HEK293 (cell line): Measurements from ENCODE around the gene PLA2G4A.

Source experiments
- CTCF ChIA-PET: fragments of 350-600 bp; formaldehyde crosslinking; extraction: SDS; loops from one replicate; lab custom pipeline; 2021; ENCODE audit warnings: antibody characterized with exemption; lab: Yijun Ruan, JAX
- POLR2A ChIA-PET: fragments of 300-600 bp; formaldehyde crosslinking; extraction: SDS; loops from one replicate; lab custom pipeline; 2020; ENCODE audit warnings: antibody characterized with exemption, inconsistent platforms; lab: Yijun Ruan, JAX
- H3K27ac ChIP-seq: fragments of 200-500 bp; sonication (Bioruptor generic); 2 replicates; pipeline ENCODE4 v1.5.1; 2014; ENCODE audit warnings: low read depth, low read length, control low read depth, inconsistent platforms; ENCODE audit errors: extremely low read depth
- H3K36me3 ChIP-seq, 2 experiments: fragments of 200-500 bp in 1 of 2; sonication (Bioruptor generic) in 1 of 2; 1 replicate in 1 of 2; 2 replicates in 1 of 2; pipeline ENCODE4 v1.5.1; 2014 to 2017; ENCODE audit warnings: inconsistent platforms in 2 of 2, low read length in 2 of 2; ENCODE audit not compliant: control insufficient read depth in 2 of 2, insufficient read depth in 1 of 2
- H3K4me1 ChIP-seq: fragments of 200-500 bp; sonication (Bioruptor generic); 2 replicates; pipeline ENCODE4 v1.5.1; 2014; ENCODE audit warnings: mild to moderate bottlenecking, low read length, inconsistent platforms; ENCODE audit not compliant: control insufficient read depth, insufficient read depth
- H3K4me3 ChIP-seq: 2 replicates; pipeline ENCODE4 v1.5.1; 2011; ENCODE audit warnings: low read depth, mild to moderate bottlenecking, control low read depth, low read length, moderate library complexity
- H3K9me3 ChIP-seq: fragments of 200-500 bp; sonication (Bioruptor generic); 2 replicates; pipeline ENCODE4 v1.5.1; 2014; ENCODE audit warnings: low read depth, low read length, inconsistent platforms; ENCODE audit not compliant: control insufficient read depth, insufficient read depth
- FEZF1 ChIP-seq: fragments of 450-650 bp; formaldehyde crosslinking; IDR thresholded peaks from 2 replicates; pipeline ENCODE4 v1.5.1; 2016; ENCODE audit warnings: missing biosample characterization, missing genetic modification characterization
- GLIS2 ChIP-seq: fragments of 450-650 bp; formaldehyde crosslinking; IDR thresholded peaks from 2 replicates; pipeline ENCODE4 v1.5.1; 2016; ENCODE audit warnings: missing biosample characterization, missing genetic modification characterization
- INSM2 ChIP-seq: fragments of 450-650 bp; formaldehyde crosslinking; IDR thresholded peaks from 2 replicates; pipeline ENCODE4 v1.5.1; 2016; ENCODE audit warnings: missing biosample characterization, missing genetic modification characterization
- KLF10 ChIP-seq: fragments of 450-650 bp; IDR thresholded peaks from 2 replicates; pipeline ENCODE4 v1.5.1; 2018; ENCODE audit warnings: missing biosample characterization, mild to moderate bottlenecking, missing genetic modification characterization
- RBAK ChIP-seq: fragments of 450-650 bp; formaldehyde crosslinking; IDR thresholded peaks from 2 replicates; pipeline ENCODE4 v1.5.1; 2016; ENCODE audit warnings: missing biosample characterization, missing genetic modification characterization
- SCRT2 ChIP-seq: fragments of 450-650 bp; formaldehyde crosslinking; IDR thresholded peaks from 2 replicates; pipeline ENCODE4 v1.5.1; 2016; ENCODE audit warnings: missing biosample characterization, missing genetic modification characterization
- SP3 ChIP-seq: fragments of 450-650 bp; formaldehyde crosslinking; IDR thresholded peaks from 2 replicates; pipeline ENCODE4 v1.5.1; 2016; ENCODE audit warnings: missing biosample characterization, missing genetic modification characterization
- SP7 ChIP-seq: fragments of 450-650 bp; formaldehyde crosslinking; IDR thresholded peaks from 2 replicates; pipeline ENCODE4 v1.5.1; 2016; ENCODE audit warnings: missing biosample characterization, missing genetic modification characterization
- TRIM28 ChIP-seq: IDR thresholded peaks from 2 replicates; pipeline ENCODE4 v1.6.1; 2011; ENCODE audit warnings: low read length, control low read depth, borderline replicate concordance
- ZNF10 ChIP-seq: fragments of 450-650 bp; formaldehyde crosslinking; IDR thresholded peaks from 2 replicates; pipeline ENCODE4 v1.5.1; 2017; ENCODE audit warnings: missing biosample characterization, missing genetic modification characterization
- ZNF114 ChIP-seq: fragments of 450-650 bp; formaldehyde crosslinking; IDR thresholded peaks from 2 replicates; pipeline ENCODE4 v1.5.0; 2017; ENCODE audit warnings: missing biosample characterization, missing genetic modification characterization
- ZNF121 ChIP-seq: fragments of 450-650 bp; formaldehyde crosslinking; IDR thresholded peaks from 2 replicates; pipeline ENCODE4 v1.5.1; 2016; ENCODE audit warnings: missing biosample characterization, missing genetic modification characterization
- ZNF146 ChIP-seq: fragments of 450-650 bp; formaldehyde crosslinking; IDR thresholded peaks from 2 replicates; pipeline ENCODE4 v1.5.1; 2016; ENCODE audit warnings: missing biosample characterization, missing genetic modification characterization
- ZNF174 ChIP-seq: fragments of 450-650 bp; formaldehyde crosslinking; IDR thresholded peaks from 2 replicates; pipeline ENCODE4 v1.5.0; 2017; ENCODE audit warnings: missing biosample characterization, mild to moderate bottlenecking, missing genetic modification characterization
- ZNF18 ChIP-seq: fragments of 450-650 bp; formaldehyde crosslinking; IDR thresholded peaks from 2 replicates; pipeline ENCODE4 v1.5.1; 2016; ENCODE audit warnings: missing biosample characterization, missing genetic modification characterization
- ZNF280C ChIP-seq: fragments of 450-650 bp; formaldehyde crosslinking; IDR thresholded peaks from 2 replicates; pipeline ENCODE4 v1.5.1; 2016; ENCODE audit warnings: missing biosample characterization, missing genetic modification characterization
- ZNF302 ChIP-seq: fragments of 450-650 bp; formaldehyde crosslinking; IDR thresholded peaks from 2 replicates; pipeline ENCODE4 v1.5.1; 2016; ENCODE audit warnings: missing biosample characterization, missing genetic modification characterization, low read depth
- ZNF394 ChIP-seq: fragments of 450-650 bp; formaldehyde crosslinking; IDR thresholded peaks from 2 replicates; pipeline ENCODE4 v1.5.1; 2016; ENCODE audit warnings: missing biosample characterization, missing genetic modification characterization, mild to moderate bottlenecking, moderate library complexity, borderline replicate concordance
- ZNF433 ChIP-seq: fragments of 450-650 bp; formaldehyde crosslinking; IDR thresholded peaks from 2 replicates; pipeline ENCODE4 v1.5.1; 2016; ENCODE audit warnings: missing biosample characterization, missing genetic modification characterization, low read depth
- ZNF488 ChIP-seq: fragments of 450-650 bp; formaldehyde crosslinking; IDR thresholded peaks from 2 replicates; pipeline ENCODE4 v1.5.1; 2016; ENCODE audit warnings: missing biosample characterization, missing genetic modification characterization
- ZNF529 ChIP-seq: fragments of 450-650 bp; formaldehyde crosslinking; IDR thresholded peaks from 2 replicates; pipeline ENCODE4 v1.5.1; 2017; ENCODE audit warnings: missing genetic modification characterization, missing biosample characterization; ENCODE audit not compliant: insufficient replicate concordance
- ZNF571 ChIP-seq: fragments of 450-650 bp; formaldehyde crosslinking; IDR thresholded peaks from 2 replicates; pipeline ENCODE4 v1.5.0; 2017; ENCODE audit warnings: missing biosample characterization, missing genetic modification characterization
- ZNF596 ChIP-seq: fragments of 450-650 bp; IDR thresholded peaks from 2 replicates; pipeline ENCODE4 v1.5.0; 2018; ENCODE audit warnings: missing biosample characterization, mild to moderate bottlenecking, missing genetic modification characterization, moderate library complexity
- ZNF626 ChIP-seq: fragments of 450-650 bp; sonication (Bioruptor Pico); formaldehyde crosslinking; IDR thresholded peaks from 2 replicates; pipeline ENCODE4 v1.5.1; 2018; ENCODE audit warnings: missing biosample characterization, missing genetic modification characterization, inconsistent platforms
- ZNF658 ChIP-seq: fragments of 450-650 bp; formaldehyde crosslinking; IDR thresholded peaks from 2 replicates; pipeline ENCODE4; 2016; ENCODE audit warnings: missing biosample characterization, missing genetic modification characterization
- ZNF670 ChIP-seq: fragments of 450-650 bp; formaldehyde crosslinking; IDR thresholded peaks from 2 replicates; pipeline ENCODE4 v1.5.1; 2016; ENCODE audit warnings: missing biosample characterization, missing genetic modification characterization, low read depth
- ZNF791 ChIP-seq: fragments of 450-650 bp; formaldehyde crosslinking; IDR thresholded peaks from 2 replicates; pipeline ENCODE4 v1.5.1; 2016; ENCODE audit warnings: missing biosample characterization, missing genetic modification characterization
- ZSCAN30 ChIP-seq: fragments of 450-650 bp; IDR thresholded peaks from 2 replicates; pipeline ENCODE4 v1.5.1; 2018; ENCODE audit warnings: missing biosample characterization, mild to moderate bottlenecking, missing genetic modification characterization, moderate library complexity
- ZSCAN5A ChIP-seq: fragments of 450-650 bp; formaldehyde crosslinking; IDR thresholded peaks from 2 replicates; pipeline ENCODE4 v1.5.1; 2016; ENCODE audit warnings: missing biosample characterization, missing genetic modification characterization

PLA2G4A gene

GRCh38 chr1:186996816-186997215 lies 168.1 kb downstream of the PLA2G4A start:
- H3K36me3 ChIP-seq, result no peaks in the 10 kb centered on the region
- H3K9me3 ChIP-seq, result no peaks in the 10 kb centered on the region
- ChIA-PET CTCF (interaction anchor here (0.6 to 1.6 kb wide), 3 partner anchors 10 to 36 kb away, joined by 3 to 7 read pairs (median 5); no protein-coding TSS in a partner anchor), POLR2A (no interaction called here)
- no peak overlapping the region for H3K4me3 ChIP-seq
- TF ChIP-seq TRIM28, result no peak
- TF ChIP-seq GLIS2 (tag by site-specific recombination), result no peak
- no peak for TF ChIP-seq ZNF488
- no peak for TF ChIP-seq ZSCAN5A (tag by site-specific recombination)
- TF ChIP-seq FEZF1 (tag by site-specific recombination), result no peak
- TF ChIP-seq ZSCAN30 (tag by site-specific recombination), result no peak
- no peak for TF ChIP-seq ZNF146
- no peak for TF ChIP-seq SP7
- no peak for TF ChIP-seq ZNF174
- TF ChIP-seq SCRT2 (tag by site-specific recombination), result no peak
- TF ChIP-seq ZNF571 (tag by site-specific recombination), result no peak
- H3K27ac ChIP-seq, result no peak overlapping the region
- H3K4me1 ChIP-seq, result no peaks in the 10 kb centered on the region

GRCh38 chr1:186997877-186998276 lies 169.1 kb downstream of the PLA2G4A start:
- H3K4me1 ChIP-seq, result no peaks in the 10 kb centered on the region
- H3K36me3 ChIP-seq, result no peaks in the 10 kb centered on the region
- TF ChIP-seq ZNF626 (tag by site-specific recombination), result no peak
- no peak for TF ChIP-seq ZNF302 (tag by site-specific recombination)
- no peak for TF ChIP-seq ZNF18 (tag by site-specific recombination)
- TF ChIP-seq ZNF791 (tag by site-specific recombination), result no peak
- no peak for TF ChIP-seq ZNF121 (tag by site-specific recombination)
- no peak for TF ChIP-seq INSM2 (tag by site-specific recombination)
- no peak for TF ChIP-seq RBAK
- no peak for TF ChIP-seq ZNF529 (tag by site-specific recombination)
- TF ChIP-seq ZNF280C (tag by site-specific recombination), result no peak
- TF ChIP-seq SP3 (tag by site-specific recombination), result no peak
- no peak for TF ChIP-seq KLF10 (tag by site-specific recombination)
- TF ChIP-seq ZNF394 (tag by site-specific recombination), result no peak
- no peak for TF ChIP-seq ZNF596 (tag by site-specific recombination)
- no peak for TF ChIP-seq ZNF433 (tag by site-specific recombination)
- TF ChIP-seq ZNF10, result no peak
- no peak for TF ChIP-seq ZNF658 (tag by site-specific recombination)
- TF ChIP-seq ZNF114 (tag by site-specific recombination), result no peak
- TF ChIP-seq ZNF670, result no peak
- no peak overlapping the region for H3K27ac ChIP-seq
- no peak overlapping the region for H3K4me3 ChIP-seq
- ChIA-PET POLR2A (no interaction called here), CTCF (interaction anchor here (1.6 kb wide), 1 partner anchor 12 kb away, joined by 7 read pairs; no protein-coding TSS in a partner anchor)
- H3K9me3 ChIP-seq, result no peaks in the 10 kb centered on the region
